ENCODE data around the gene ARL6IP4. TPM values are rescaled to one million over a fixed set of nuclear protein-coding genes. Genes with fewer than 3 reads are reported as not detected.
"Not testable (repeated sequence)": the region's sequence is repeated elsewhere in the genome, so short reads cannot be mapped to it uniquely, and the experiment has no call there.

Gene ARL6IP4
- total RNA-seq (100 to 1,000 TPM; 183 TPM), polyA plus RNA-seq (100 to 1,000 TPM; 209 to 256 (median 222) TPM), total RNA-seq (0.49 to 2.7 (median 1.3) reads per million in 6 experiments)

GRCh38 chr12:122980183-122981035 is at the start of gene ARL6IP4:
ARL6IP4 (plus strand) TSS chr12:122980681; CDS start chr12:122981140, 459 bp downstream.
- no peaks in the 10 kb centered on the region for H3K27me3 Mint-ChIP-seq
- peaks cover 0 to 17% (median 2%) of the 10 kb centered on the region in 3 donors for H3K36me3 Mint-ChIP-seq
- no peaks in the 10 kb centered on the region for H3K9me3 Mint-ChIP-seq
- peak; percentile 42 to 79 (median 60) for DNase-seq
- POLR2A ChIA-PET = interaction anchor here (0.6 to 4.0 kb wide), 10 partner anchors 9 to 403 kb away, joined by 4 to 30 read pairs (median 7); partner anchors contain the start of genes ABCB9, MPHOSPH9 and MTRFR
- H3K4me3 Mint-ChIP-seq = peak within 1 kb of the TSS; percentile 85 to 92 (median 89)
- peak; percentile 78 for ATAC-seq
- H3K4me1 Mint-ChIP-seq = peaks cover 24 to 79% (median 68%) of the 10 kb centered on the region in 4 donors
- peak within 1 kb of the TSS; percentile 75 to 93 (median 90) for H3K27ac Mint-ChIP-seq

GRCh38 chr12:122932207-122932606 is 48.3 kb upstream of the ARL6IP4 start:
- Mint-ChIP-seq H3K9me3 (no peaks in the 10 kb centered on the region), H3K36me3 (peaks cover 0 to 3% (median 0%) of the 10 kb centered on the region in 3 donors), H3K27me3 (no peaks in the 10 kb centered on the region), H3K4me1 (peaks cover 0 to 9% (median 2%) of the 10 kb centered on the region in 4 donors), H3K4me3 (no peak overlapping the region), H3K27ac (no peak overlapping the region)
- no peak for ATAC-seq
- no peak for DNase-seq
- POLR2A ChIA-PET = no interaction called here

DNA sequence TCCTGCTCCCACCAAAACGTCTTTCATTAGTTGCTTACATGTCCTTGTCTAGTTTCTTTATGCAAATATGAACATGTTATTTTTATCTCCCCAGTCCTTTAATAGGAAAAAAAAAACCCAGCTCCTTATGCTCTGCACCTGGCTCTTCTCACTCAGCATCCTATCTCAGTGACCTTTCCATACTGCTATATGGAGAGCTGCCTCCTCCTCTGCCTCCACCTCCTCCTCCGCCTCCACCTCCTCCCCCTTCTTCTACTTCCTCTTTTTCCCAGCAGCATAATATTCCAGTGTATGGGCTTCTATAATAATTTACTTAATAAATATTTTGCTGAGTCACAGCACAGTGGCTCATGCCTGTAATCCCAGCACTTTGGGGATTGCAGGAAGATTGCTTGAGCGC is 45.8 kb upstream of the ARL6IP4 start:
- peaks cover 0 to 2% (median 0%) of the 10 kb centered on the region in 4 donors for H3K4me1 Mint-ChIP-seq
- peaks cover 0 to 5% (median 4%) of the 10 kb centered on the region in 3 donors for H3K36me3 Mint-ChIP-seq
- POLR2A ChIA-PET = no interaction called here

DNA sequence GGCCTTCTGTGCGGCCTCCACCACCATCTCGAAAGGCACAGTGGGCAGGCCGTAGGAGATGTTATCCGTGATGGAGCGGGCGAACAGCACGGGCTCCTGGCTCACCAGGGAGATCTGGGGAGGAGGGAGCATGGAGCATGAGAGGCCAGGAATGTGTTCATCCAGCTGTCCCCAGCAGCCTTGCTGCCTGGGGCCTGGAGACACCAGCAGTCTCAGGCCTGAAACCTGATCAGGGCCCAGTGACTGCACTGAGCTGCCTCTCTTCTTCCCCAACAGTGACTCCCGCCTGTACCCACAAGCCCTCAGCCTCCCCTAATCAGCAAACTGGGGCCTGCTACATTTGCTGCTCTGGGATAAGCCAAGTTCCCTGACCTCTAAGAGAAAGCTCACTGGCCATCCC is 45.2 kb upstream of the ARL6IP4 start:
- Mint-ChIP-seq H3K4me3 (no peak overlapping the region), H3K36me3 (peaks cover 0 to 6% (median 5%) of the 10 kb centered on the region in 3 donors), H3K9me3 (no peaks in the 10 kb centered on the region), H3K27ac (no peak overlapping the region), H3K4me1 (peaks cover 0 to 2% (median 0%) of the 10 kb centered on the region in 4 donors), H3K27me3 (no peaks in the 10 kb centered on the region)
- POLR2A ChIA-PET = no interaction called here
- ATAC-seq (no peak), DNase-seq (no peak)

More for the DNA sequence above, 45.8 kb upstream of the ARL6IP4 start:
- Mint-ChIP-seq H3K4me3 (no peak overlapping the region), H3K9me3 (no peaks in the 10 kb centered on the region), H3K27me3 (no peaks in the 10 kb centered on the region), H3K27ac (no peak overlapping the region)
- no peak for ATAC-seq
- no peak for DNase-seq

GRCh38 chr12:122937622-122938091 is 42.8 kb upstream of the ARL6IP4 start:
- H3K36me3 Mint-ChIP-seq = peaks cover 0 to 8% (median 5%) of the 10 kb centered on the region in 3 donors
- no peaks in the 10 kb centered on the region for H3K9me3 Mint-ChIP-seq
- no peak overlapping the region for H3K4me3 Mint-ChIP-seq
- no peaks in the 10 kb centered on the region for H3K27me3 Mint-ChIP-seq
- peaks cover 0 to 4% (median under 1%) of the 10 kb centered on the region in 4 donors for H3K4me1 Mint-ChIP-seq
- POLR2A ChIA-PET = no interaction called here
- H3K27ac Mint-ChIP-seq = no peak overlapping the region
- ATAC-seq = no peak
- no peak for DNase-seq

GRCh38 chr12:122939125-122939524 is 41.4 kb upstream of the ARL6IP4 start:
- no peak overlapping the region for H3K27ac Mint-ChIP-seq
- POLR2A ChIA-PET = no interaction called here
- no peaks in the 10 kb centered on the region for H3K27me3 Mint-ChIP-seq
- H3K4me3 Mint-ChIP-seq = no peak overlapping the region
- peaks cover 0 to 2% (median 0%) of the 10 kb centered on the region in 9 donors for H3K9me3 Mint-ChIP-seq
- peaks cover 1 to 16% (median 10%) of the 10 kb centered on the region in 4 donors for H3K4me1 Mint-ChIP-seq
- ATAC-seq (no peak), DNase-seq (no peak)
- H3K36me3 Mint-ChIP-seq = peaks cover 0 to 8% (median 5%) of the 10 kb centered on the region in 3 donors

GRCh38 chr12:122941351-122941750 is 39.1 kb upstream of the ARL6IP4 start:
- Mint-ChIP-seq H3K4me1 (peaks cover 1 to 22% (median 10%) of the 10 kb centered on the region in 4 donors), H3K36me3 (peaks cover 0 to 11% (median 5%) of the 10 kb centered on the region in 3 donors)
- ATAC-seq, H3K27ac Mint-ChIP-seq, H3K27me3 Mint-ChIP-seq, H3K9me3 Mint-ChIP-seq, POLR2A ChIA-PET, DNase-seq, H3K4me3 Mint-ChIP-seq: not testable (repeated sequence)

GRCh38 chr12:122942637-122943036 is 37.8 kb upstream of the ARL6IP4 start:
- H3K4me1 Mint-ChIP-seq = peaks cover 1 to 35% (median 13%) of the 10 kb centered on the region in 4 donors
- no peaks in the 10 kb centered on the region for H3K27me3 Mint-ChIP-seq
- peaks cover 0 to 8% (median 3%) of the 10 kb centered on the region in 3 donors for H3K36me3 Mint-ChIP-seq
- ATAC-seq = no peak
- H3K9me3 Mint-ChIP-seq = peaks cover 0 to 2% (median 0%) of the 10 kb centered on the region in 9 donors
- no peak for DNase-seq
- H3K4me3 Mint-ChIP-seq = no peak overlapping the region
- POLR2A ChIA-PET = interaction anchor here (1.4 kb wide), 1 partner anchor 45 kb away, joined by 3 read pairs; no protein-coding TSS in a partner anchor
- peak overlapping the region in 5 of 10 donors; percentile 41 to 59 (median 48) for H3K27ac Mint-ChIP-seq

DNA sequence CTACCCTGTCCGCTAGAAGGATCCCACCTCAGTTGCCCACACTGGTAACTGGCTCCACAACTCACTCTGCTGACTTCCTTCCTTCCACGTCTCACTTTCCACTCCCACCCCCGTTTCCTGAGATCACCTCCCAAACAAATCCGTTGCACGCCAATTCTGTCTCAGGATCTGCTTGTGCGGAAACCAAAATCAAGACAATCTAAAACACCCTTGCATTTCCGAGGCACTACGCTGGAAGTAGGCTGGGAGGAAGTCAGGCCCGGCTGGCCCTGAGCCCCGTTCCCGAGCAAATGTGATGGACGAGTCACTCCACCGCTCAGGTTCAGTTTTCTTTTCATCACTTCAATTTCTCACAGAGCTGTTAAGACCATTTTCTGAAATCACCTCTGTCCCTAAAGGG is 37.3 kb upstream of the ARL6IP4 start:
- Mint-ChIP-seq H3K36me3 (peaks cover 0 to 8% (median under 1%) of the 10 kb centered on the region in 3 donors), H3K4me1 (peaks cover 1 to 39% (median 13%) of the 10 kb centered on the region in 4 donors), H3K27ac (peak overlapping the region in 3 of 10 donors; percentile 24 to 60 (median 48)), H3K4me3 (peak overlapping the region in 1 of 10 donors; percentile 50), H3K9me3 (peaks cover 0 to 2% (median 0%) of the 10 kb centered on the region in 9 donors), H3K27me3 (no peaks in the 10 kb centered on the region)
- ATAC-seq (no peak), DNase-seq (no peak)
- POLR2A ChIA-PET = interaction anchor here (1.4 kb wide), 1 partner anchor 45 kb away, joined by 3 read pairs; no protein-coding TSS in a partner anchor

- H3K27me3 Mint-ChIP-seq = no peaks in the 10 kb centered on the region
- H3K36me3 Mint-ChIP-seq = peaks cover 0 to 8% (median 3%) of the 10 kb centered on the region in 3 donors
- DNase-seq = no peak
- POLR2A ChIA-PET = interaction anchor here (0.6 to 0.7 kb wide), 2 partner anchors 74 to 163 kb away, joined by 3 to 4 read pairs; no protein-coding TSS in a partner anchor
- no peak for ATAC-seq
- peaks cover 0 to 2% (median 0%) of the 10 kb centered on the region in 9 donors for H3K9me3 Mint-ChIP-seq
- H3K4me3 Mint-ChIP-seq = peak overlapping the region in 1 of 10 donors; percentile 24
- H3K27ac Mint-ChIP-seq = peak overlapping the region in 2 of 10 donors; percentile 76 to 81
- H3K4me1 Mint-ChIP-seq = peaks cover 3 to 40% (median 13%) of the 10 kb centered on the region in 4 donors
These were observed 35.6 kb upstream of the ARL6IP4 start for GRCh38 chr12:122944605-122945592.

- ATAC-seq = peak in 1 of 2 donors; percentile 54
- Mint-ChIP-seq H3K27ac (peak overlapping the region in 4 of 10 donors; percentile 40 to 79 (median 55)), H3K27me3 (no peaks in the 10 kb centered on the region), H3K4me1 (peaks cover 3 to 40% (median 13%) of the 10 kb centered on the region in 4 donors), H3K4me3 (peak overlapping the region in 1 of 10 donors; percentile 24), H3K9me3 (peaks cover 0 to 2% (median 0%) of the 10 kb centered on the region in 9 donors), H3K36me3 (peaks cover 0 to 6% (median 3%) of the 10 kb centered on the region in 3 donors)
- POLR2A ChIA-PET = interaction anchor here (0.7 kb wide), 1 partner anchor 75 kb away, joined by 3 read pairs; no protein-coding TSS in a partner anchor
- peak in 2 of 10 donors; percentile 21 to 66 for DNase-seq
These were observed 33.7 kb upstream of the ARL6IP4 start for GRCh38 chr12:122946690-122947341.
